Femur (tissue), 1 donor: ENCODE data around the gene COX4I2.
A peak's percentile ranks its signal among the peaks of the same experiment; 100 is the strongest.

Source experiments
- DNase-seq: peaks from one replicate; pipeline ENCODE4 v3.0.0-alpha.2; 2017

COX4I2 gene

GRCh38 chr20:31677553-31678260, 40.0 kb downstream of the COX4I2 start:
- no peak for DNase-seq

DNA sequence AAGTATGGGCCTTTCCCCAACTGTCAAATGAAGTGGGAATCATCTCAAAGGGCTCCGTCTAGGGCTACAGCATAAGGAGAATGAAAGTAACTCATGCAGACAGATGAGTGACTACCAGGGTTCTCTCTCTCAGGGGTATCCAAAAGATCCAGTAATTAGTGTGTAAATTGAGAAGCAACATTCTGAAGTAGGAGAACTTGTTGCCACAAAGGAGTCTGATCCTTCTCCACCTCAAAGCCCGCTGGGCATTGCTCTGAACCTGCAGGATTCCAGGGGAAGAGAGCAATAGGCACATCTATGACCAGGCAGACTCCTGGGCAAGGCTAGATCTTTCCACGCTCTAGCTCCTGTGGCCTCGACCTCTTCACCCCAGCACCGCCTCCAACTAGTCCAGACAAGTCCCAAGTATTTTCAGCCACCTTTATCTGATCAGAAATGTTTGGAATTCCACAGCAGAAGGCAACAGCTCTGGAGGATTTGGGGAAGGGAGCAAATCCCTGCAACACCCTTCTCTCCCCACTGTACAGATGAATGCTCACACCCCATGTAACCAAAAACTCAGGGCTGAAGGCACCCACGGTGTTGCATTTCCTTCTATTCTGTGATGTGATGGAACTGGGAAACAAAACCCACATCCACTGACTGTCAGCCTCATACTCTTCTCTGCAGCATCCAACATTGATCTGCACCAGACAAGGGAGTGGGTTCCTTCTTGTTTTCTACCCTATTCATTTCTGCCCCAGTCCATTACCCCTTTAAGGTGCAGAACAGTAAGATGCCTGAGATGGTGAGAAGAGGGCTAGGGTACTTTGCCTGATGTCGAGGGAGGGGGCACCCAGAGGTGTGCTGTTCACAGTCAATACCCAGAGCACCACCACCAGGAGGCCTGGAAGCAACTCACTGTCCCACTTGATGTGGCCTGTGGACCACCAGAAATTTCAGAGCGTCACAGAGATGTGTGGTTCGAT, 41.0 kb downstream of the COX4I2 start:
- DNase-seq: no peak

DNA sequence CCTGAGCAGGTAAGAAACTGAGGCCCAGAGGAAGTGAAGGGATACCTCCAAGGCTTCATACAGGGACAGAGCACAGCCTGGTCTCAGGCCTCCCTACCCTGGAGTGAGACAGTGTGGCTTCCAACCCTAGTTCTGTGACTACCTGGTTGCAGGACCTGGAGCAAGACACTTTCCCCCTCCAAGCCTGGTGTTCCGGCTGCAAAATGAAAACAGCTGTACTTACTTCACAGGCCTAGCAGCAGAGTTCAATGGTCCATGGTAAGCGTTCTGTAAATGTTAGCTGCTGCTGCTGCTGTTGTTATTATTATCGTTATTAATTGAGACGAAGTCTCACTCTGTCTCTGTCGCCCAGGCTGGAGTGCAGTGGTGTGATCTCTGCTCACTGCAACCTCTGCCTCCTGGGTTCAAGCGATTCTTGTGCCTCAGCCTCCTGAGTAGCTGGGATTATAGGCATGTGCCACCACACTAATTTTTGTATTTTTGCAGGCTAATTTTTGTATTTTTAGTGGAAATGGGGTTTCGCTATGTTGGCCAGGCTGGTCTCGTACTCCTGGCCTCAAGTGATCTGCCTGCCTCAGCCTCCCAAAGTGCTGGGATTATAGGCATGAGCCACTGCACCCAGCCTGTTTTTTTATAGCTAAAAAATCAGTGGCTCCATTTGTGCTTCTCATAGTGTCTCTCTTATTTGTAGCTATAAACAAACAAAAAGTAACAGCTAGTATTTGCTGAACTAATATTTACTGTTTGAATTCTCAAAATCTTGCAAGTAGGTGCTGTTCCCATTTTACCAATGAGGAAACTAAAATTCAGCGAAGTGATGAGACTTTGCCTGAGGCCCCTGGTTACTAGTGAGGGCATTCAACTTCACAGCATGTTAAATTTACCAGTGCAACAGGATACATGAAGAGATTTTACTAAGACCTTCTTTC, 41.9 kb downstream of the COX4I2 start:
- DNase-seq: no peak

GRCh38 chr20:31680286-31681127, 42.8 kb downstream of the COX4I2 start:
- no peak for DNase-seq

GRCh38 chr20:31681128-31681727, 43.5 kb downstream of the COX4I2 start:
- DNase-seq: no peak

DNA sequence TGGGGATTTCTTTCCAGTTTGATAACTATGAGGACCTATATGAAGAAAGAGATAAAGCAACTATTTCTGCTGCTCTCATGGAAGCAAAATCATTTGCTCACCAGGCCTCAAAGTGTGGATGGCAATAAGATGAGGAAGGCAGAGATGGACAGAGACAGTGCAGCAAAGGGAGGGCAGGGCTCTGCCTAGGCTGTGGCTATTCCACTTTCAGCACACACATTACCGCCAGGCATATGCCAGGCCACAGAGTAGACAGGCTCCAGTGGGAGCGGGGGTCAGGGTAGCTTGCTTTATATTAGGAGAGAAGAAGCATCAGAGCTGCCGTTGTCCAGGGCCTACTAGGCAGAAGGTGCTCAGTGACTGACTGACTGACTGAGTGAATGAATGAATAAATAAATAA, 44.1 kb downstream of the COX4I2 start:
- no peak for DNase-seq

DNA sequence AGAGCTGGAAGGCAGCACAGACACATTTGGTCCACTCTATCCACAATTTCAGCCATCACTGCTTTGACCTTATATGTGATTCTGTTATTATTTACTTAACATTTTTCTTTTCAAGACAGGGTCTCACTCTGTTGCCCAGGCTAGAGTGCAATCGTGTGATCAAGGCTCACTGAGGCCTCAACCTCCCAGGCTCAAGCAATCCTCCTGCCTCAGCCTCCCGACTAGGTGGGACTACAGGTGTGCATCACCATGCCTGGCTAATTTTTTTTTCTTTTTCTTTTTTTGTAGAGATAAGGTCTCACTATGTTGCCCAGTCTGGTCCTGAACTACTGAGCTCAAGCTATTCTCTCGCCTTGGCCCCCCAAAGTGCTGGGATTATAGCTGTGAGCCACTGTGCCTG, 44.6 kb downstream of the COX4I2 start:
- DNase-seq: no peak

GRCh38 chr20:31682927-31683326, 45.2 kb downstream of the COX4I2 start:
- no peak for DNase-seq

- no peak for DNase-seq
Measured at GRCh38 chr20:31684153-31685015, 46.7 kb downstream of the COX4I2 start.

DNA sequence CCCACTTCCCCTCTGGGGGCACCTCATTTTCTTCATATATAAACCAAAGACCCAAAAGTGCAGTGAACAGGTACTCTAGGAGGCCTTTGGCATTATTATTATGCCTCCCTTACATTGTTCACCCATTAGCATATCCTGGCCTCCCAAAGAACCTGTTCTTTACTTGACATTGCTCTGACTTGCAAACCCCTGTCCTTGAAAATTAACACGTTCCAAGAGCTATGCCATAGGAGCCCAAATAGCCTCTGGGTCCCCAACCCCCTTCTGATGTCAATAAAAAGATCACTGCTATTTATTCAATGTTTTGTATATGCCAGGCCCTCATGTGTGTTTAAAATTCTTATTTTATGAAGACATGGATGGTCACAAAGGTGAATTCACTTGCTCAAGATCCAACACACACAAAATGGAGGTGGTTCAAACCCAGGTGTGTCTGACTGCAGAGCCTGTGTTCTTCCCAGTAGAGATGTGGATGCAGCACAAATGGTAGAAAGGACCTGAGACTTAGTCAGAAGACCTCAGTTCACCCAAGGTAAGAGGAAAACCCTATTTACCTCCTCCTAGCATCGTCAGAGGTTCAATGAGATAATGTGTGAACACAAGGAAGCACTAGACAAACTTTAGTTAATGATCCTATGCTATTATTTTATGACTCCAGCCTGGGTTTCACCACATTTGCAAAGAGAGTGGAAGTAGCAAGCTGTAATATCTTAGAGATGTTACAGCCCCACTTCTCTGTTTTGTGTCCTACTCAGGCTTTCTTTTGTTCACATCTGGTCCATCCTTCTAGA, 48.3 kb downstream of the COX4I2 start:
- no peak for DNase-seq

GRCh38 chr20:31687777-31688176, 50.1 kb downstream of the COX4I2 start:
- no peak for DNase-seq

- DNase-seq: no peak
Measured at GRCh38 chr20:31689141-31689540, 51.4 kb downstream of the COX4I2 start.

DNA sequence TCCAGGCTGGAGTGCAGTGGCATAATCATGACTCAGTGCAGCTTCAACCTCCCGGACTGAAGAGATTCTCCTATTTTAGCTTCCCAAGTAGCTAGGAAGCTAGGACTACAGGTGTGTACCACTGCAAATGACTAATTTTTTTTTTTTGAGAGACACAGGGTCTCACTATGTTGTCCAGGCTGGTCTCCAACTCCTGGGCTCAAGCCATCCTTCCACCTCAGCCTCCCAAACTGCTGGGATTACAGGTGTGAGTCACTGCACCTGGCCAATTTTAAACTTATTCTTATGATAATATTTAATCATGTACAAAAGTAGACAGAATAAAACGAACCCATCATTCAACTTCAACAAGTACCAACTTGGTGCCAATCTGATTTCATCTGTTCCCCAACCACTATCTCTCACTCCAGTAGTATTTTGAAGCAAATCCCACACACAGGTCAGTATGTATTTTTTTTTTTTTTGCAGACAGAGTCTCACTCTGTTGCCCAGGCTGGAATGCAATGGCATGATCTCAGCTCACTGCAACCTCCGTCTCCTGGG, 52.5 kb downstream of the COX4I2 start:
- no peak for DNase-seq

DNA sequence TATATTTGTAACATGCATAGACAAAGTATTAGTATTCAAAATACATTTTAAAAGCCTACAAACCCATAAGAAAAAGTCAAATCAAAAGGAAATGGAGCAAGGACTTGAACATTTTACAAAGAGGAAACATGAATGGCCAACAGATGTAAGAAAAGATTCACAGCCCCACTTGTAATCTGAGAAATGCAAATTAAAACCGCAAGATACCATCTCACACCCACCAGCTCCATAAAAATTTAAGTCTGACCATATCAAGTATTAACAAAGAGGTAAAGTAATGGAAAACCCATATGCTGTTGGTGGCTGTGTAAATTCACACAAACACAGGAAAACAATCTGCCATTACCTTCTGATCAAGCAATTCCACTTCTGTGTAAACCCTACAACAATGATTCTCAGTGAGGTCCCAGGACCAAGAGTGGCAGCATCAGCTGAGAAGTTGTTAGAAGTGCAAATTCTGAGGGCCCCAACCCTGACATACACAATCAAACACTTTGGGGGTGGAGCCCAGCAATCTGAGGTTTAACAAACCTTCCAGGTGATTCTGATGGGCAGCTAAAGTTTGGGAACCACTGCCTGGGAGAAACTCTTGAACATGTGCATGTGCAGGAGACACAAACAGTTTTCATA, 54.0 kb downstream of the COX4I2 start:
- DNase-seq: no peak

DNA sequence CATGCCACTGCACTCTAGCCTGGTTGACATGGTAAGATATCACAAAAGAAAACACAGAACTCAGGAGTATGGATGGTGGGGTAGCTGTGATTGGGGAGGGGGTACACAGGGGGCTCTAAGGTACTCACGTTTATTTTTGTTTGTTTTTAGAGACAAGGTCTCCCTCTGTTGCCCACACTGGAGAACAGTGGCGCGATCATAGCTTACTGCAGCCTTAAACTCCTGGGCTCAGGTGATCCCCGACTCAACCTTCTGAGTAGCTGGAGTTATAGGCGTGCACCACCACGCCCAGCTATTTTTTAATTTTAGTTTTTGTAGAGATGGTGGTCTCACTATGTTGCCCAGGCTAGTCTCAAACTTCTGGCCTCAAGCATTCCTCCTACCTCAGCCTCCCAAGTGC, 55.7 kb downstream of the COX4I2 start:
- no peak for DNase-seq

DNA sequence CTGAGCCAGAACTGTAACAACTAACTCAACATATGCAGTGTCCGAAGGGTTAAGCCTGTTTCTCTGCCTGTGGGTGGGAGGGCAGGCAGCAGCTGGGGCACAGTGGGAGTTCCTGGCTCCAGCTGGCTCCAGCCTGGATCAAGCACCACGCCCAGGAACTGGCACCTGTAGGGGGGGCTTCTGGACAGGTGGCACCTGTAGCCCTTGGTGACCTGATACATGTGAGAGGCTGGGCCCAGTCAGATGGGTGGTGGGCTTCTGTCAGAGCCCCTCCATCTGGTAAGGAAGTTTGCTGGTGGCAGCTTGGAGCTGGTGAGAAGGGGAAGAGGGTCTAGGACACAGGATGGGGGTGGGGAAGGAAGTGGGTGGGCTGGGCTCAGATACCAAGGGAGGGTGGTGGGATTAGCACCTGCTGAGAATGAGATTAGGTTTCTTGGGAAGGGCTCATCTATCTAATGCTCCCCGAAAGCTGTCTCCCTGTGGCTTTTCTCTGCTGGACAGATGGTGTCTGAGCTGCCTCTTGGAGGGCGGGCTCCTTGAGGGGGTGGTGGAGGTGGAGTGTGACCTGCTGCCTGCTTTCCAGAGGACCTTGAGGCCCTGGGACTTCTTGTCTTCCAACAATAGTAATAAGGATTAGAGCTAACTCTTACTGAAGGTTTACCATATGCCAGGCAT, 56.4 kb downstream of the COX4I2 start:
- peak; percentile 54 for DNase-seq
